DMS53 (cell line): ENCODE measurements around the gene AGBL1.
A peak's percentile ranks its signal among the peaks of the same experiment; 100 is the strongest.
"Not testable (repeated sequence)": the region's sequence is repeated elsewhere in the genome, so short reads cannot be mapped to it uniquely, and the experiment has no call there.

Source experiments
- DNase-seq: peaks from one replicate; lab custom pipeline; 2025; lab: John Stamatoyannopoulos, UW

The AGBL1 gene

DNA sequence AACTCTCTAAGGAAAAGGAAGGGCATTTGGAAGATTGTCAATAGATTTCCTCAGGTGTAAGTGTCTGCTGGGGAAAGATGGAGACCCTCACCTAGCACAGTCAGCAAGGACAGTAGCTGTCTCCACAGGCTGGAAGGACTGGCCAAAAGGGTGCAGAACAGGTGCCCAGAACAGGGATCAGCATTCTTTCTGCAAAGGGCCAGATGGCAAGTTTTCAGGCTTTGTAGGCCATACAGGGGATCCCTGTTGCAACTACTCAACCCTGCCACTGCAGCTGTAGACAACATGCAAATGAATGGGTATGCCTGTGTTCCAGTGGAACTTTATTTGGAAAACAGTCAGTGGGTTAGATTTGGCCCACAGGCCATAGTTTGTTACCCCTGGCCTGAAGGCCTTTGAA, 8.1 kb downstream of the AGBL1 start:
- DNase-seq, result no peak

DNA sequence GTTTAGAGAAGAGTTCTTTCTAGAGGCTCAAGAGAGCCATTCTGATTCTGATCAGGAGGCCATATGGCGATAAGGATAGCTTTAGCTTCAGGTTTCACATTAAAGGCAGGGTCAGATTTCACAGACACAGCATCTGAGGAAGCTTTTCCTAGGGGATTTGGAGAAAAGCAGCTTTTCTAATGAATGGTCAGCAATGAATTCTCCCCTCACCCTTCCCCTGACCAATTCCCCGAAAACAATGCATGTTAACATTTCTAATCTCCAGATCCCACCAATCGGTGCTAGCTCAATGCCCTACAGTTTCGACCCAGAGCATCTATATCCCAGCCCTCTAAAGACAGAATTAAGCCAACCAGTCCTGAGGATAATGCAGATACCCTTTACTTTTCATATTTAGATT, 9.8 kb downstream of the AGBL1 start:
- DNase-seq, result no peak

DNA sequence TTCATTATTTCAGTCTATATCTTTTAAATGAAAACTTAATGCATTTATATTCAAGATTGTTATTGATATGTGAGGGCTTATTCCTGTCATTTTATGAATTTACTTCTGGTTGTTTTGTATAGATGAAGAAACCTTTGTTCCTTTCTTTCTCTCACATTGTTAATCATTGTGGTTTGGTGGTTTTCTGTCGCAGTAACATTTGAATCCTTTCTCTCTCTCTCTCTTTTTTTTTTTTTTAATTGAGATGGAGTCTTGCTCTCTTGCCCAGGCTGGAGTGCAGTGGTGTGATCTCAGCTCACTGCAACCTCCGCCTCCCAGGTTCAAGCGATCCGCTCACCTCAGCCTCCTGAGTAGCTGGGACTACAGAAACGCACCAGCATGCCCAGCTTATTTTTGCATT, 22.1 kb downstream of the AGBL1 start:
- DNase-seq, result no peak

DNA sequence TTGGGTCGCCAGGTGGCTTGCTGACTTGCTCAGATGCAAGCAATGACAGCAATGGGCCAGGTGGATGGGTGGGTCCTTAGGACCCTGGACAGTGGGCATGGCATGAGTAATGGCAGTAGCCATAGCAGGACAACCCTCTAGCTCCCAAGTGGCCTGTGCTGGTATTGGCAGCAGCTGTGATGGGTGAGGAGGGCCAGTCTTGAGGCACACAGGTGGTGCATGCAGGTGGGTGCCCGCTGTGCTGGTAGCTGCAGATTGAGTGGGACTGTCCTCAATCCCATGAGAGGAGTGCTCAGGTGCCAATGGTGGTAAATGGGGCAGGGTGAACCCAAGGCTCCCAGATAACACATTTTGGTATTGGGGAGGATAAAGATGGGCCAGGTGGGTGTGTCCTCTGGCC, 24.2 kb downstream of the AGBL1 start:
- no peak for DNase-seq

DNA sequence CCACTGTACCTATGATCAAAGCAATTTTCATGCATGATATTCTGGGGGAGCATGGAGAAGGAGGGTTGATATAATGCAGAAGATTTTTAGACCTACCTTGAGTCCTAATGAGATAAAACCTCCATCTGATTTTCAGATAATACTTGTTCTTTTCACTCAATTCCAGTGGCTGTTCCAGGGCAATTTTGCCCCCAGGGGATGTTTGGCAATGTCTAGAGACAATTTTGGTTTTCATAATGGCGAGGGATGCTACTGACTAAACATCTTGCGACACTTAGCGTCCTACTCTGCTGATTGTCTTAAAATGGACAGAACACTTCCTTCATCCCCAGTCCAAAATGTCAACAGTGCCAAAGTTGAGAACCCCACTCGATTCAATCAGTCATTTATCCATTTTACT, 26.6 kb downstream of the AGBL1 start:
- DNase-seq, result no peak

DNA sequence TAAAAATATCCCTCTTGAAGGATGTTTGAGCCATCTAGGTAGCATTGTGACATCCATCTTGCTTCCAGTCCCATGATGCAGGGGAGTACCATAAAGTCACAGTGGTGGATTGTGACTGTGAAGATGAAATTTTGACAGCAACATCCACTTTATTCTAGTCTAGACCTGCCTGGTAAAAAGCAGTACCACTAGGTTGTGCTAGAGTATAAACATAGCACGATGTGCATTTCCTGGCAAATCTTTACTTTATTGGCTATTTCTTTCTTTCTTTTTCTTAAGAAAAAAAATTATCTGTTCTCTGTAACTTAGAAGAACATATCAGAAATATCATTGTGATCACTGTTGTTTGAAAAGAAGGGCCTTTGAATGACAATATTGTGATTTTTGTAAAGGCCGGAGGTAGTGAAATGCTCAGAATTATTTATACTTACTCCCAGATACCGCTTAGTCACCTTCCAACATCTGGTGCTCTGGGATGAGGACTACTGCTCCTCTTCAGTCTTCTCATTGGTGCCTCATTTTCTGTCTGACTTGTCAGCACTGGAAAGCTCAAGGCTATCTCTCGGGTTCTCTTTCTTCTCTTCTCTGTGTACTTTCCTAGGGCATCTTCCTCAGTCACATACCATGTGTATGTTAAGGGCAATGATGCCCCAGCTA, 35.6 kb downstream of the AGBL1 start:
- no peak for DNase-seq

DNA sequence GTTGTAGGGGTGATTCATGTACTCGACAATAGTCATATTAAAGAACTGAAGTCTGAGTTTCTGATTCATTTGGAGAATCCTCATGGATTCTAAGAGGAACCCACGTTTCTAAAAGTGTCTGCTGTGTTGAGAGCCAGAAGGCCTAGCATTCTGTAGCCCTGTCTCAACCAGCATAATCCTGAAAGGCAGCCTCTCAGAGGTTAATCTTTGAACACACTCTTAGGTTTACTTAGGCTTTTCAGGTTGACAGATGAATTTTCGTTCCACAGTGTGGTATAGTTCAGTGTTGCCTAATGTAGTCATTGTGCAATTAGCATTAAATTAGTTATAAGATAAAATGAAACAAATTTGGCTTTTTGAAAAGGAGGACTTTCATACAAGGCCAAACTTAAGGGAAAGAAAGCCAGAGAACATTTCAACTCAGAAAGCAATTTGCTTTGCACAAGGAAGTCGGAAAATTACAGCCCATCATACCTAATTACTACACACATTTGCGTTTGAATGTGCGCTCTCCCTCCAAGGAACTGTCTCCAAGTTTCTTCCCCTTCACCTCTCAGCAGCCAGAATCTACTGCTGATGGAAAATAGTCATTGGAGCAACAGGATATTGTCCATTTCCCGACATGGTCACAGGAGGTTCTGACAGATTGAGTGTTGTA, 42.0 kb downstream of the AGBL1 start:
- no peak for DNase-seq

DNA sequence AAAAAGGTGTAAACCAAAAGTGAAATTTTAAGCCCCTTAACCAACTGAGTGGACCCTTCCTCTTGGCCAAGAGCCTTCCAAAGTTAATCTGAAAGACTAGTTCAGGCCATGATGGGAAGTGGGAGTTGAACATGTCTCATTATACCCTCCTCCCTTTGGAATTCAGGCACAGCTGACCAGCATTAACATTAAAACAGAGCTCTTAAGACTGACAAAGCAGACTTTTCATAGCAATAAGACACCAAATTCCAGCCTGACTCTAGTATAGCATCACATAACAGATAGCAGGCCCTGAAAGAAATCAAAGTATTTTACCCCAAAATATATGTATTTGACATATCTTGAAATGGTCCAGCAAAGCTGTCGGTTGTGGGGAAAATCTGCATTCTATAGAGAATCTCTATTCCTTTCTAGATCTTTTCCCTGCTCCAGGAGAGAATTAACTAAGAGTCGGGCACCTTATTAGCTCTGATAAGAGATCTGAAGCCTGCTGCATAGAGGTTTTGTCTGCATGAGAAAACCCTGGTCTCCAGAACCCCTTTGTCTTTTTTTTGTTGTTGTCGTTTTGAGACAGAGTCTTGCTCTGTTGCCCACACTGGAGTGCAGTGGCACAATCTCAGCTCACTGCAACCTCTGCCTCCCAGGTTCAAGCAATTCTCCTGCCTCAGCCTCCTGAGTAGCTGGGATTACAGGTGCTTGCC, 43.2 kb downstream of the AGBL1 start:
- not testable (repeated sequence) for DNase-seq

DNA sequence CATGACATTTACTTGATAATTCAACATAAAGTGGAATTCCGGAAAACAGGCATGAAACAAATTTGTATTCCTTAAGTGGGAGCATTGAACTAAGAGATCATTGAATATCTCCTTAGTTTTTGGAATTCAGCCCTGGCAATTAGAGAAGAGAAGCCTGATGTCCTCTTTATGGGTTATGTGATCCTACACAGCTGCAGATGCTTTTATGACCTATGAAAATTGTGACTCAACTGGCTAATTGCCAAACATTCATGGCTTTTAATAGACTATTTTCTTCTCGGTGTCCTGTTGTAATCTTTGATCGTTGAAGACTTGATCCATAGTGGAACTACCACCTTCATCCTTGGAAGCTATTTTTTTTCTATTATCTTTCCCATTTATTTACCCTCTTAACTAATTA, 46.1 kb downstream of the AGBL1 start:
- DNase-seq, result no peak

DNA sequence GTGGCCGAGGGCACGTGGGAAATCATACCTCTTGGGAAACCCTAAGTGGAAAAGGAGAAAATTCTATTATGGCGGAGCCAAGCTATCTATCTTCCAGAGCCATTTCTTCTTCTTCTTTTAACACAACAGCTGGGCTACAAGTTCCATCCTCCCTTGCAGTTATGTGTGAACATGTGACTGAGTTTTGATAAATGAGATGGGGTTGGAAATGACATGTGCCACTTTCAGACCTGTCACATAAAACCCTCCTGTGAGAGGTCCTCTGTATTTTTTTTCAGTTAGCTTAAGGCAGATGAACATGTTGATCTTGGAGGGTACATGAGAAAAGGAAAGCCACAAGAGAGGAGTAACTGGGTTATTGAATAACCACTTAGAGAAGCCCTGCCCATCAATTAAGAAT, 47.9 kb downstream of the AGBL1 start:
- DNase-seq, result no peak

DNA sequence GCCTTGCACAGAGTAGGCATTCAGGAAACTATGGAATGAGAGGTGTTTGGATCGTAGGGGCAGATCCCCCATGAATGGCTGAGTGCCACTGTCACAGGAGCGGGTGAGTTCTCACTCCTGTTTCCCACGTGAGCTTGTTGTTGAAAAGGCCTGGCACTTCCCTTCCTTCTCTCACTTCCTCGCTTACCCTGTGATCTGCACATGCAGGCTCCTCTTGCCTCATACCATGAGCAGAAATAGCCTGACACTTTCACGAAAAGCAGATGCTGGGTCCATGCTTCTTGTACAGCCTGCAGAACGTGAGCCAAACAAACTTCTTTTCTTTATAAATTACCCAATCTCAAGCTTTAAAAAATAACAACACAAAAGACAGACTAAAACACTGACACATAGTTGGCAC, 55.4 kb downstream of the AGBL1 start:
- DNase-seq, result no peak

DNA sequence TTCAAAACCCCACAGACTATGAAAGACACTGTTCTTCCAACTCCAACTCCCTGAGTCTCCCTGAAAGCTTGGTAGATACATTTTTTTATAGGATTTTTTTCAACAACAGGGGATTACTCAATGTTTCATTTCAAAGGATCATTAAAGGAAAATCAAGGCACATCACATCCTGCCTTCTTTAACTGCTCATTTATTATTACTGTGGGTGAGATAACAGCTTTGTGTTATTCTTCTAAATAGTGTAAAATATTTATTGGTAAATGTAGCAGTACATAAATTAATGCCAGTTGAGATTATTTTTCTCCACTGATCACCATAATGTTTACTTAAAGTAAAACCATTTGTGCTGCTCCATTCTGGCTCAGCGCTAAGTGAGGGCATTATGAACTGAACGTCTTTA, 57.2 kb downstream of the AGBL1 start:
- DNase-seq, result no peak

DNA sequence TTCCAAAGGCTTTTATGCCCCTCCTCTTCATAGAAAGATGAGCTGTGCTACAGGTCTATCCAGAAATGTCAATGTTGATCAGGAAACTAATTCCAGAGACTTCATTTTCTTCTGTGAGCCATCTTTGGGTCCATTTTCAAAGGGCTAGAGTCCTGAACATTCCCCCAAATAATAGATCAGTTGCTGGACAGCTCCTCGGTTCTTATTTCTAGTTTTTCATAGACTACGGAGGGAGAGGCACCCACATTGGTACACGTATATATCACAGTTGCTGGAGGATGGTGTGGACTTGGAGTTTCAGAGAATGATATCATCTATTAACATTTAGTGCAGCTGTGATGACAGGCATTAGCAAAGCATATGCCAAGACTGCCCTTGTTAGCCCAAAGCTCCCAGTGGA, 59.1 kb downstream of the AGBL1 start:
- no peak for DNase-seq

DNA sequence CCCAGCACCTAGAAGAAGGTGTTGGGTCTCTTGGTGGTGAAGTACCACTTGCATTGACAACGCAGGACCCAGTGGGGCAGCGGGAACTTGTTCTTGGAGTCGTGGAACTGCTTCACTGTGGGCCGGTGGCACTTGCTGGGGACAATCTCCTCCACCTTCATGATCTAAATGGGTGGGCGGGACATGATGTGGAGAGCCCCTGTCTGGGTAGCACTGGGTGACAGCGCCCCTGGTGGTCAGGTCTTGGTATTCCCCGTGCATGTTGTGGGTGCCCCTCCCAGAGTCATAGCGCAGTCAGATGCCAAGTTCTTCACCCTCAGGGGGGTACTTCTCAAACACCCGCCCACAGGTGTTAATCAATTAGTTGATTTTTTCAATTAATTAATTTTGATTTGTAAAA, 60.2 kb downstream of the AGBL1 start:
- DNase-seq, result peak; percentile 23

DNA sequence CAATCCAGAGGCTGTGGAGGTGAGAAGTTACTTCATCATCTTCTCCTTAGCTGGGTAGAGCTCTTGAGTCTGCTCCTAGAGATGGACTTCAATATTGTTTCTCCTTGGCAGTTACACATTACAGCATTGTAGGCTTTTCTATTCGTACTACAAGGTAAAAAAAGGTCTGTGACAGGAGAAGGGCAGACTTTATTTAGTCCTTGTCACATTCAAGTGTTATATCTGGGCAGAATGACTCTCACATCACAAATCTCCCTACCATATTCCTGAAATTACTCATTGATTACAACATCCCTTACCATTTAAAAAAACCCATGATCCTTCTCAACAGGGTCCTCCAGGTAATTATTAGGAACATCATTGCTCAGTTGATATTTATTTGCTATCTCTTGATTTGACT, 75.0 kb downstream of the AGBL1 start:
- no peak for DNase-seq

DNA sequence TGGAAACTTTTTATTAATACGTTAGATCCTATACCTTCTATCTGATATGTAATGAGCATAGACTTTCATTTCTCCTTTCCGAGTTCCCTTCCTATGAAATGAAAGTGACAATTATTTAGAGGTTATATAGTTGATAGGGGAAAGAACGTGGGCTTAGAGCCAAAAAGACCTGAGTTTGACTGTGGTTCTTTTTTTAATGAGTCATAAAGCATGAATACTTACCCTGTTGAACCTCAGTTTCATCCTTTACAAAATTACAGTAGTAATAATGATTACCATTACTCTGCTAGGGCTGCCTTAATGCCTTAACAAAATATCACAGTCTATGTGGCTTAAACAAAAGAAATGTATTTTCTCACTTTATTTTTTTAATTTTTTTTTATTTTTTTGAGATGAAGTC, 75.9 kb downstream of the AGBL1 start:
- DNase-seq, result no peak

DNA sequence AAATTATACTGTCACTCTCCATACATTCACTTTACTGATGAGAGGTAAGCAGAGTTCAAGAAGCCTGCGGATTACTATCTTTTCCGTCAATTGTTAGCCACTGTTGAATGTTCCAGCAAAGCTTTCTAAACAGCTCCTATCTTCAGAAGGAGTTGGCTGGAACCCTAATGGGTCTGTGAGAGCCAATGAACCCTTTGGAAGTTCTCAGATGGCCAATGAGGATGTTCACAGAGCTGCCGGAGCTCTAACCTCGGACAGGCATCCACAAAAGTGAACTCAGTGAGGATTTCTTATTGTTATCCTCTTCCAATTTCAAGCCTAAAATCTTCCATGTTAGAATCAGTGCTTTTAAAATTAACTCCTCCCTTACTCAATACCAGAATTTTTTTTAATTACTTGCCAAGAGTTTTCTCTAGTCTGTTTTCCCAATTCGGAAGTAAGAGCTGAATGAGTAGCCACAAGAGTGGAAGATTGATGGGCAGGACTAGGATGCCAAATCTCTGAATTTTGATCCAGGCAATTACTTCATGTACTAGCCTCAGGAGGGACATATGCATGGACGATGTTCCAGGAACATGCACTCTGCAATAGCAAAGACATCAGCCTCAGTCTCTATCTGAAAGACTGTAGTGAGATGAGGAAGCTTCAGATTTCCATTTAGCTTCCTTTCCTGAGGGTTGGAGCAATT, 78.1 kb downstream of the AGBL1 start:
- DNase-seq, result no peak

DNA sequence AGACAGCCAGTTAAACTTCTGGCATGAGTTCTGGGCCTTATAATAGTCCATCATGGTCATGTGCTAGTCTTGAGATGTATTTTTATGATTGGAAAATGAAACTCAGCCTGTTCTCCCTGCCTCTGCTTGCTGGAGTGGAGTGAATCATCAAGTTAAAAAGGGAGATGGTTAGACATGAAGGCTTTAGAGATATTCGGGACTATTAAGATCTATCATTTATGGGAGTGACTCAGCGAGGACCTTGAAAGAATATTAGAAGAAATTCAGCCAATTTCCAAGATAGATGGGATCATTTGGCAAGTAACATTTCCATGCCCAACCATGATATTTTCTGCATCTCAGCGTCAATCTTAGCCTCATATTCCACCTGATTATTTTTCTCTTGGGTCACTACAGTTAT, 79.8 kb downstream of the AGBL1 start:
- DNase-seq, result no peak

DNA sequence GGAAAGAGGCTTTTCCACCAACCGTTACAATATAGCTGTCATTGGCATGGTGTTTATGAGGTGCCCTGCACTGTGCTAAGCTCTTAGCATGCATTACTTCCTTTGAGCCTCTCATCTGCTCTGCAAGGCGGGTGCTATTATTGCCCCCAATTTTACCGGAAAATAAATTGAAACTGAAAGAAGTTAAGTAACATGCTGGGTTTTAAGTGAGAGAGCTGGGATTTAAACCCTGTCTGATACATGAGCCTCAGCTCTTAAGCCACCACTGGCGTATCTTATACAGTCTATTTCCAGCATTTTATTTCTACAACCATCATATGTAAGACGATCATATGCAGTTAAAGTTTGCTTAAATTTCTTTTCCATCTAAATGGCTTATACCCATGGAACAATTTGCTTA, 81.6 kb downstream of the AGBL1 start:
- DNase-seq, result no peak

DNA sequence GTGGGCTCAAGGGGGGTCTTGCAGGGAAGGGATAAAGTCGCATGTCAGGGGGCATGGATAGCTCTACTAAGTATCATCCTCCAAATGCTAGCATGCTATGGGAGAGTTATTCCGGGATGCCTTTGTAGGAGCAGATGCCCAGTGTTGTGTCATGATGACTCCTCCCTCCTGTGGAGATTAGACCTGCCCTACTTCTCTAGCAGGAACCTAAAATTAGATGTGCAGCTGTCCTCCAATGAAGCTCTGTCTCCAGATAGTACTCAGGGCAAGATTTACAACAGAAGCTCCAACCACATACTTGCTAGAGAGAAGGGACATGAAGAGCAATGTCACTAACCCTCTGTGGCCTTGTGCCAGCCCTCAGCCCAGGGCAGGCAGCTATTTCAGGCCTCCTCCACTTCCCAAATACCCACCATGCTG, 82.5 kb downstream of the AGBL1 start:
- DNase-seq, result no peak

DNA sequence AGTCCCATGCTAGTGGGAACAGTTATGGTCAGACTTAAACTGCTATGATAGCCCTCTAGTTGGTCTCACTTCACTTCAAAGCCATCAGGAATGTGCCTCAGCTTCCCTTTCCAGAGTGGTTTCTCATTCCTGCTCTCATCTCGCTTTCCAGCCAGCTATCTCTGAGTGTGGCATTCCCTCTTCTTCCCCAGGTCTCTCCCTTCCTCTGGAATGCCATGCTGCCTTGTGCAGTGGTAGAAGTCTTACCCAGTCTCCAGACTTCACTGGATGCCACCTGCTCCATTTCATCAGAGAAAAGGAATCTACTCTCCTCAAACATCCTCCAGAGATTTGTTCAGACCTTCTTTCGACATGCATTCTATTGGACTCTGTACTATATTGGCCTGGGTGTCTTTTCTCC, 83.0 kb downstream of the AGBL1 start:
- DNase-seq, result no peak

DNA sequence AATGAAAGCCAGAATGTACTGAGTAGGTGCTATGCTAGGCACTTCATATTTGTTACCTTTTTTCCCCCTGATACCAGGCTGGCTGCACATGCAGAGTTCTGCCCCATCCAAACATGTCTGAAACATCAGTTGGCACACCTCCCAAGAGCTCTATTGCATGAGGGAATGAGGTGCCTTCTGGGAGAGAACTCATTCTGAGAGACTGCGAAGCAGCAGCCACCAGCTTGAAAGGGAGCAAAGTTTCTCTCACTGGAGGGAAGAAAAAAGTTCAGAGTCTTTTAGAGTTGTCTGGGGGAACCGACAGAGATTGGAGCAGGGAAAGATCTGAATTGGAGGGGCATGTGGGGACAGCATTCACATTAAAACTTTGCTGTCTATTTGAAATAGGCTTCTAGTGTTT, 84.1 kb downstream of the AGBL1 start:
- no peak for DNase-seq
